ENCODE data around the gene STRA6.

- TF ChIP-seq POLR2A (IDR thresholded peaks at IDR 0.05; ENCODE audit: low read depth) (no peak), CTCF (IDR thresholded peaks at IDR 0.05) (no peak)
Measured at GRCh38 chr15:74202452-74203401, at the start of gene STRA6.

Data from esophagus muscularis mucosa (tissue), 3 donors.